Caco-2 (cell line): Measurements from ENCODE around the gene GPR137. TPM values are rescaled to one million over a fixed set of nuclear protein-coding genes. Genes with fewer than 3 reads are reported as not detected.

ENCODE experiments used
- BruUV-seq: library from RNA; stranded (reverse); fragments of 400-500 nt; replicated peaks from 2 replicates; lab custom pipeline; 2021; lab: Mats Ljungman, UMichigan
- CTCF ChIA-PET: fragments of 300-600 bp; sonication (Branson Sonifier 250); formaldehyde crosslinking; loops from one replicate; lab custom pipeline; 2022; ENCODE audit warnings: antibody characterized with exemption; lab: Charles Lee
- POLR2A ChIA-PET: fragments of 300-600 bp; sonication (Branson Sonifier 250); formaldehyde crosslinking; loops from one replicate; lab custom pipeline; 2022; ENCODE audit warnings: antibody characterized with exemption; lab: Charles Lee
- DNase-seq, 2 experiments: peaks; one replicate each; pipeline versions ENCODE4 v3.0.0 to v3.0.0-alpha.2; 2020 to 2022
- H3K27me3 ChIP-seq: replicated peaks from 2 replicates; pipeline ENCODE4 v1.6.0; 2011; ENCODE audit warnings: low read length; ENCODE audit not compliant: control insufficient read depth, insufficient read depth
- H3K36me3 ChIP-seq: 2 replicates; pipeline ENCODE4 v1.5.1; 2011; ENCODE audit warnings: low read length; ENCODE audit not compliant: control insufficient read depth, insufficient read depth
- H3K4me1 ChIP-seq: fragments of 250-450 bp; sonication (Bioruptor Pico); 2 replicates; pipeline ENCODE4 v1.5.1; 2020; ENCODE audit warnings: mild to moderate bottlenecking
- H3K4me3 ChIP-seq: 2 replicates; pipeline ENCODE4 v1.5.1; 2011; ENCODE audit warnings: low read depth, mild to moderate bottlenecking, control low read depth, low read length
- H3K9me3 ChIP-seq: fragments of 250-450 bp; sonication (Bioruptor Pico); 2 replicates; pipeline ENCODE4 v1.5.1; 2020; ENCODE audit warnings: mild to moderate bottlenecking, moderate library complexity
- H3K27ac Mint-ChIP-seq: one replicate; pipeline ENCODE4 v1.8.0; 2022; ENCODE audit warnings: mixed read lengths; ENCODE audit not compliant: unreplicated experiment
- H3K27me3 Mint-ChIP-seq: one replicate; pipeline ENCODE4 v1.8.0; 2022; ENCODE audit warnings: mixed read lengths; ENCODE audit not compliant: insufficient read depth, unreplicated experiment
- H3K36me3 Mint-ChIP-seq: one replicate; pipeline ENCODE4 v1.8.0; 2022; ENCODE audit warnings: mild to moderate bottlenecking, mixed read lengths; ENCODE audit not compliant: insufficient read depth, unreplicated experiment
- H3K4me1 Mint-ChIP-seq: one replicate; pipeline ENCODE4 v1.8.0; 2022; ENCODE audit warnings: low read depth, mixed read lengths; ENCODE audit not compliant: unreplicated experiment
- H3K4me3 Mint-ChIP-seq: one replicate; pipeline ENCODE4 v1.8.0; 2022; ENCODE audit warnings: mild to moderate bottlenecking, moderate library complexity, mixed read lengths; ENCODE audit not compliant: unreplicated experiment
- H3K9me3 Mint-ChIP-seq: one replicate; pipeline ENCODE4 v1.8.0; 2022; ENCODE audit warnings: mixed read lengths; ENCODE audit not compliant: unreplicated experiment
- intact Hi-C: fragments of 100-400 bp; cut with micrococcal nuclease; formaldehyde crosslinking; loops from one replicate; pipeline ENCODE4 v1.10.0; 2022; ENCODE audit not compliant: unreplicated experiment
- total RNA-seq: library from RNA; stranded (reverse); gene quantifications from 2 replicates; pipeline ENCODE4 v1.2.3, GENCODE V29; 2022
- TF ChIP-seq, protein P1 (sequence below), 2 experiments: fragments of 200-600 bp in 1 of 2; IDR thresholded peaks; 1 replicate in 1 of 2; 2 replicates in 1 of 2; pipeline versions ENCODE4 v1.5.1 to v1.8.0; 2011 to 2022; ENCODE audit warnings: antibody characterized with exemption in 1 of 2, control low read depth in 1 of 2, inconsistent platforms in 1 of 2, low read depth in 1 of 2, low read length in 1 of 2, mild to moderate bottlenecking in 1 of 2, moderate library complexity in 1 of 2; ENCODE audit not compliant: insufficient read depth in 1 of 2, severe bottlenecking in 1 of 2, unreplicated experiment in 1 of 2

Gene GPR137
- total RNA-seq, 1 experiment from 2014 or later: 58.5 TPM

GRCh38 chr11:64265176-64266160 is 20.2 kb upstream of the GPR137 start:
- peaks cover 83% of the 10 kb centered on the region for H3K36me3 Mint-ChIP-seq
- ChIA-PET POLR2A (no interaction called here), CTCF (interaction anchor here (0.6 to 0.8 kb wide), 2 partner anchors 14 to 1423 kb away, joined by 4 to 5 read pairs; no protein-coding TSS in a partner anchor)
- no peak overlapping the region for H3K4me3 ChIP-seq
- no peak overlapping the region for H3K27ac Mint-ChIP-seq
- BruUV-seq: no TSS peak
- H3K4me1 ChIP-seq: peaks cover 15% of the 10 kb centered on the region
- intact Hi-C loops: no loop called here
- H3K27me3 ChIP-seq: no peaks in the 10 kb centered on the region
- TF ChIP-seq, protein P1, sequence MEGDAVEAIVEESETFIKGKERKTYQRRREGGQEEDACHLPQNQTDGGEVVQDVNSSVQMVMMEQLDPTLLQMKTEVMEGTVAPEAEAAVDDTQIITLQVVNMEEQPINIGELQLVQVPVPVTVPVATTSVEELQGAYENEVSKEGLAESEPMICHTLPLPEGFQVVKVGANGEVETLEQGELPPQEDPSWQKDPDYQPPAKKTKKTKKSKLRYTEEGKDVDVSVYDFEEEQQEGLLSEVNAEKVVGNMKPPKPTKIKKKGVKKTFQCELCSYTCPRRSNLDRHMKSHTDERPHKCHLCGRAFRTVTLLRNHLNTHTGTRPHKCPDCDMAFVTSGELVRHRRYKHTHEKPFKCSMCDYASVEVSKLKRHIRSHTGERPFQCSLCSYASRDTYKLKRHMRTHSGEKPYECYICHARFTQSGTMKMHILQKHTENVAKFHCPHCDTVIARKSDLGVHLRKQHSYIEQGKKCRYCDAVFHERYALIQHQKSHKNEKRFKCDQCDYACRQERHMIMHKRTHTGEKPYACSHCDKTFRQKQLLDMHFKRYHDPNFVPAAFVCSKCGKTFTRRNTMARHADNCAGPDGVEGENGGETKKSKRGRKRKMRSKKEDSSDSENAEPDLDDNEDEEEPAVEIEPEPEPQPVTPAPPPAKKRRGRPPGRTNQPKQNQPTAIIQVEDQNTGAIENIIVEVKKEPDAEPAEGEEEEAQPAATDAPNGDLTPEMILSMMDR (IDR thresholded peaks at IDR 0.05; ENCODE audit: insufficient read depth in 1 of 2, low read depth in 1 of 2, low read length in 1 of 2, severe bottlenecking in 1 of 2, unreplicated experiment in 1 of 2): no peak
- H3K27me3 Mint-ChIP-seq: no peaks in the 10 kb centered on the region
- H3K9me3 Mint-ChIP-seq: no peaks in the 10 kb centered on the region
- no peak overlapping the region for H3K4me3 Mint-ChIP-seq
- no peak for DNase-seq
- no peaks in the 10 kb centered on the region for H3K9me3 ChIP-seq
- H3K36me3 ChIP-seq: peaks cover 4% of the 10 kb centered on the region
- peaks cover 17% of the 10 kb centered on the region for H3K4me1 Mint-ChIP-seq

- CTCF ChIA-PET: interaction anchor here (1.6 kb wide), 1 partner anchor 16 kb away, joined by 4 read pairs; the partner anchor contains the start of gene PLCB3
- peaks cover 4% of the 10 kb centered on the region for H3K36me3 ChIP-seq
Observed at GRCh38 chr11:64266339-64266738, 19.3 kb upstream of the GPR137 start.

More at GRCh38 chr11:64266339-64266738, 19.3 kb upstream of the GPR137 start:
- TF ChIP-seq, protein P1 (IDR thresholded peaks at IDR 0.05; ENCODE audit: insufficient read depth in 1 of 2, low read depth in 1 of 2, low read length in 1 of 2, severe bottlenecking in 1 of 2, unreplicated experiment in 1 of 2): no peak
- Histone ChIP-seq H3K27me3 (no peaks in the 10 kb centered on the region), H3K9me3 (no peaks in the 10 kb centered on the region), H3K4me1 (peaks cover 15% of the 10 kb centered on the region), H3K4me3 (no peak overlapping the region)
- DNase-seq: no peak
- peaks cover 86% of the 10 kb centered on the region for H3K36me3 Mint-ChIP-seq
- BruUV-seq: no TSS peak
- no peaks in the 10 kb centered on the region for H3K27me3 Mint-ChIP-seq
- POLR2A ChIA-PET: no interaction called here
- peaks cover 17% of the 10 kb centered on the region for H3K4me1 Mint-ChIP-seq
- H3K9me3 Mint-ChIP-seq: no peaks in the 10 kb centered on the region
- no peak overlapping the region for H3K27ac Mint-ChIP-seq
- H3K4me3 Mint-ChIP-seq: no peak overlapping the region
- intact Hi-C loops: no loop called here
